Ishikawa (cell line): ENCODE measurements around the gene HOXB2.

Experiments used
- CEBPB ChIP-seq: IDR thresholded peaks from 2 replicates; pipeline ENCODE4 v1.6.1; 2012
- NFIC ChIP-seq: IDR thresholded peaks from 2 replicates; pipeline ENCODE4 v1.6.1; 2012
- USF1 ChIP-seq: IDR thresholded peaks from 2 replicates; pipeline ENCODE4 v1.6.1; 2012
- YY1 ChIP-seq: IDR thresholded peaks from 2 replicates; pipeline ENCODE4 v1.6.1; 2012; ENCODE audit warnings: low read depth

GRCh38 chr17:48592577-48592976, 47.7 kb upstream of the HOXB2 start:
- TF ChIP-seq NFIC (no peak), YY1 (no peak), USF1 (no peak), CEBPB (no peak)
